Activated T-cell treated with anti-CD3 and anti-CD28 coated beads, Interleukin-2, amount 50 U/mL, for 72 hours (primary cell): ENCODE measurements around the gene TMEM158. TPM values are rescaled to one million over a fixed set of nuclear protein-coding genes. Genes with fewer than 3 reads are reported as not detected.

Experiments
- ATAC-seq, 2 donors: fragments of 150-1000 bp; cut with Tn5 transposase; replicated peaks in 1 of 2; 2 replicates each; pipeline ENCODE4 v1.10.0; 2021; ENCODE audit warnings: moderate library complexity in 2 of 2, mild to moderate bottlenecking in 1 of 2
- DNase-seq, 2 donors: peaks; one replicate each; pipeline ENCODE4 v3.0.0; 2021 to 2022; ENCODE audit warnings: mixed read lengths in 1 of 2
- H3K27ac Mint-ChIP-seq: one replicate; pipeline ENCODE4 v1.8.0; 2022; ENCODE audit warnings: mild to moderate bottlenecking, moderate library complexity, mixed read lengths
- H3K27me3 Mint-ChIP-seq: one replicate; pipeline ENCODE4 v1.8.0; 2022; ENCODE audit warnings: low read depth, mixed read lengths
- H3K36me3 Mint-ChIP-seq, 2 donors: one replicate each; pipeline ENCODE4 v1.8.0; 2022; ENCODE audit warnings: mixed read lengths in 2 of 2, mild to moderate bottlenecking in 1 of 2; ENCODE audit not compliant: insufficient read depth in 2 of 2
- H3K4me1 Mint-ChIP-seq: one replicate; pipeline ENCODE4 v1.8.0; 2022; ENCODE audit warnings: low read depth, mixed read lengths
- H3K4me3 Mint-ChIP-seq, 2 donors: one replicate each; pipeline ENCODE4 v1.8.0; 2022; ENCODE audit warnings: mild to moderate bottlenecking in 2 of 2, mixed read lengths in 2 of 2, moderate library complexity in 2 of 2
- H3K9me3 Mint-ChIP-seq, 2 donors: one replicate each; pipeline ENCODE4 v1.8.0; 2022; ENCODE audit warnings: mixed read lengths in 2 of 2
- total RNA-seq, 2 donors: library from RNA; stranded (reverse); gene quantifications; one replicate each; pipeline ENCODE4 v1.2.3, GENCODE V29; 2022

The TMEM158 gene
- total RNA-seq, 2 donors from 2014 or later, result not detected

- Mint-ChIP-seq H3K9me3 (no peaks in the 10 kb centered on the region), H3K4me3 (no peak overlapping the region), H3K27me3 (no peaks in the 10 kb centered on the region), H3K27ac (no peak overlapping the region), H3K4me1 (peaks cover 34% of the 10 kb centered on the region), H3K36me3 (no peaks in the 10 kb centered on the region)
- ATAC-seq, result no peak
- DNase-seq, result no peak
These were observed 39.2 kb downstream of the TMEM158 start for GRCh38 chr3:45186871-45187270.

GRCh38 chr3:45185461-45185860 lies 40.6 kb downstream of the TMEM158 start:
- Mint-ChIP-seq H3K36me3 (no peaks in the 10 kb centered on the region), H3K27ac (no peak overlapping the region), H3K4me3 (no peak overlapping the region), H3K27me3 (no peaks in the 10 kb centered on the region), H3K9me3 (no peaks in the 10 kb centered on the region), H3K4me1 (peaks cover 34% of the 10 kb centered on the region)
- no peak for ATAC-seq
- no peak for DNase-seq

GRCh38 chr3:45185052-45185451 lies 41.0 kb downstream of the TMEM158 start:
- Mint-ChIP-seq H3K36me3 (no peaks in the 10 kb centered on the region), H3K4me3 (no peak overlapping the region), H3K9me3 (no peaks in the 10 kb centered on the region), H3K4me1 (peaks cover 34% of the 10 kb centered on the region), H3K27ac (no peak overlapping the region), H3K27me3 (peaks cover under 1% of the 10 kb centered on the region)
- DNase-seq, result no peak
- no peak for ATAC-seq

- DNase-seq, result no peak
- peaks cover 32% of the 10 kb centered on the region for H3K4me1 Mint-ChIP-seq
- H3K4me3 Mint-ChIP-seq, result no peak overlapping the region
- no peak overlapping the region for H3K27ac Mint-ChIP-seq
- peaks cover 10% of the 10 kb centered on the region for H3K27me3 Mint-ChIP-seq
- no peak for ATAC-seq
- H3K36me3 Mint-ChIP-seq, result no peaks in the 10 kb centered on the region
- H3K9me3 Mint-ChIP-seq, result no peaks in the 10 kb centered on the region
These were observed 42.2 kb downstream of the TMEM158 start for GRCh38 chr3:45183872-45184262.

- Mint-ChIP-seq H3K4me3 (no peak overlapping the region), H3K36me3 (no peaks in the 10 kb centered on the region), H3K27me3 (peaks cover 10% of the 10 kb centered on the region), H3K4me1 (peaks cover 26% of the 10 kb centered on the region), H3K9me3 (no peaks in the 10 kb centered on the region), H3K27ac (no peak overlapping the region)
- no peak for DNase-seq
- ATAC-seq, result no peak
These were observed 42.9 kb downstream of the TMEM158 start for GRCh38 chr3:45182915-45183871.

GRCh38 chr3:45181496-45181895 lies 44.6 kb downstream of the TMEM158 start:
- Mint-ChIP-seq H3K36me3 (no peaks in the 10 kb centered on the region), H3K27ac (no peak overlapping the region), H3K27me3 (peaks cover 10% of the 10 kb centered on the region), H3K4me3 (no peak overlapping the region), H3K4me1 (peaks cover 15% of the 10 kb centered on the region), H3K9me3 (no peaks in the 10 kb centered on the region)
- no peak for ATAC-seq
- DNase-seq, result no peak

- H3K4me3 Mint-ChIP-seq, result no peak overlapping the region
These were observed 45.2 kb downstream of the TMEM158 start for GRCh38 chr3:45180899-45181298.

GRCh38 chr3:45180051-45180450 lies 46.0 kb downstream of the TMEM158 start:
- no peaks in the 10 kb centered on the region for H3K36me3 Mint-ChIP-seq
- no peak for ATAC-seq
- no peaks in the 10 kb centered on the region for H3K9me3 Mint-ChIP-seq
- DNase-seq, result no peak
- peaks cover 10% of the 10 kb centered on the region for H3K27me3 Mint-ChIP-seq
- no peak overlapping the region for H3K27ac Mint-ChIP-seq
- H3K4me1 Mint-ChIP-seq, result peaks cover 15% of the 10 kb centered on the region
- no peak overlapping the region for H3K4me3 Mint-ChIP-seq

More at GRCh38 chr3:45180899-45181298, 45.2 kb downstream of the TMEM158 start:
- ATAC-seq, result no peak
- Mint-ChIP-seq H3K27me3 (peaks cover 10% of the 10 kb centered on the region), H3K9me3 (no peaks in the 10 kb centered on the region), H3K27ac (no peak overlapping the region), H3K36me3 (no peaks in the 10 kb centered on the region), H3K4me1 (peaks cover 15% of the 10 kb centered on the region)
- DNase-seq, result no peak

GRCh38 chr3:45179163-45179562 lies 46.9 kb downstream of the TMEM158 start:
- H3K27me3 Mint-ChIP-seq, result peaks cover 10% of the 10 kb centered on the region
- H3K4me1 Mint-ChIP-seq, result peaks cover 15% of the 10 kb centered on the region
- no peak overlapping the region for H3K27ac Mint-ChIP-seq
- H3K4me3 Mint-ChIP-seq, result no peak overlapping the region
- ATAC-seq, result no peak
- DNase-seq, result no peak
- no peaks in the 10 kb centered on the region for H3K36me3 Mint-ChIP-seq
- no peaks in the 10 kb centered on the region for H3K9me3 Mint-ChIP-seq

- Mint-ChIP-seq H3K27me3 (peaks cover 10% of the 10 kb centered on the region), H3K27ac (no peak overlapping the region), H3K4me3 (no peak overlapping the region), H3K36me3 (no peaks in the 10 kb centered on the region), H3K9me3 (no peaks in the 10 kb centered on the region), H3K4me1 (peaks cover 9% of the 10 kb centered on the region)
- ATAC-seq, result no peak
- no peak for DNase-seq
These were observed 47.7 kb downstream of the TMEM158 start for GRCh38 chr3:45178183-45179023.

GRCh38 chr3:45176912-45177311 lies 49.2 kb downstream of the TMEM158 start:
- Mint-ChIP-seq H3K4me3 (no peak overlapping the region), H3K36me3 (no peaks in the 10 kb centered on the region), H3K9me3 (no peaks in the 10 kb centered on the region), H3K27ac (no peak overlapping the region), H3K27me3 (peaks cover 10% of the 10 kb centered on the region), H3K4me1 (no peaks in the 10 kb centered on the region)
- DNase-seq, result no peak
- ATAC-seq, result no peak
